ENCODE measurements around the gene RREB1. TPM values are rescaled to one million over a fixed set of nuclear protein-coding genes. Genes with fewer than 3 reads are reported as not detected.

RREB1 gene
- total and polyA plus RNA-seq, 12 donors, result 8.0 to 79.5 (median 48.7) TPM

- DNase-seq, result no peak
- no peaks in the 10 kb centered on the region for H3K36me3 ChIP-seq (replicated peaks in 1 of 2)
- intact Hi-C loops (cut with DNase I), result no loop called here
These were observed 64.0 kb downstream of the RREB1 start for GRCh38 chr6:7171733-7172132.

GRCh38 chr6:7172649-7173048 is 64.9 kb downstream of the RREB1 start:
- peak overlapping the region in 2 of 5 donors; percentile 22 to 40 for H3K27ac ChIP-seq

More at GRCh38 chr6:7171733-7172132, 64.0 kb downstream of the RREB1 start:
- H3K9me3 ChIP-seq (replicated peaks in 1 of 3), result no peaks in the 10 kb centered on the region
- 87 to 96% (median 93%) methylated on average over 5 of the region's 5 CpGs for WGBS, 4 donors
- no peaks in the 10 kb centered on the region for H3K27me3 ChIP-seq
- H3K27ac ChIP-seq, result peak overlapping the region in 1 of 5 donors; percentile 5
- no peak overlapping the region for H3K4me3 ChIP-seq
- TF ChIP-seq CTCF (IDR thresholded peaks at IDR 0.05) (no peak), POLR2A (IDR thresholded peaks at IDR 0.05) (no peak)
- peaks cover 27 to 67% of the 10 kb centered on the region in 2 donors for H3K4me1 ChIP-seq (replicated peaks in 1 of 2)

DNA sequence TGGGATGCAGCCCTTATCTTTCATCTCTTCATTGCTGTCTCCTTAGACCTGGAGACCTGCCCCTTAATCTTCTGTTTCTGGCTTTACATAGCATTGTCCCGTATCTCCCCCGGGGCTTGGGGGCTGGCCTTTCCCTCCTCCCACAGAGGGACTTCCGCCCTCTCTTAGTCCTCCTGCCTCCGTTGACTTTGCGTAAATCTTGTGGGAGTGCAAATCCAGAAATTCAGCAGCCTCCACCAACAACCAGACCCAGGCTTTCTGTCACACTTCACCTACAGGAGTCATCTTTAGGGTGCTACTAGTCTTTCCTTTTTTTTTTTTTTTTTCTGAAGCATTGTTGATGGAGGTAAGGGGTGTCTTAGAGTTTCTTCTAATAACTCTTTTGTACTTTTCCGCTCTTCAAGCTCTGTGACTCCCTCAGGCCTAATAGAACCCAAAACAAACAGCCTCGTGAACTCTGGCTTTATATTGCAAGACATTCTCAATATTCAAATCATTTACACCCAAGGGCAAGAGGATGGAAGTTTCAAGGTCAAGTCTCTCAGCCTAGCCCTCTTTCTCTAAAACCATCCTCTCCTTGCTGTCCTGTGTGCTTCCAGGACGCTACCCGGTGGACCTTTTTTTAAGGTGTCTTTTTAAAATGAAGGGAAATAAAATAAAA is 66.2 kb downstream of the RREB1 start:
- H3K9me3 ChIP-seq (replicated peaks in 1 of 3), result no peaks in the 10 kb centered on the region
- H3K27ac ChIP-seq, result peak overlapping the region in 1 of 5 donors; percentile 22
- peaks cover 18 to 51% of the 10 kb centered on the region in 2 donors for H3K4me1 ChIP-seq (replicated peaks in 1 of 2)
- WGBS, 4 donors, result 61 to 74% (median 71%) methylated on average over 9 of the region's 9 CpGs
- H3K27me3 ChIP-seq, result no peaks in the 10 kb centered on the region
- H3K4me3 ChIP-seq, result no peak overlapping the region
- H3K36me3 ChIP-seq (replicated peaks in 1 of 2), result peaks cover 0 to 13% of the 10 kb centered on the region in 2 donors
- no peak for TF ChIP-seq POLR2A (IDR thresholded peaks at IDR 0.05)
- TF ChIP-seq CTCF (IDR thresholded peaks at IDR 0.05), result no peak
- intact Hi-C loops (cut with DNase I), result no loop called here
- DNase-seq, result no peak

More at GRCh38 chr6:7172649-7173048, 64.9 kb downstream of the RREB1 start:
- Histone ChIP-seq H3K36me3 (replicated peaks in 1 of 2) (peaks cover 0 to 4% of the 10 kb centered on the region in 2 donors), H3K4me3 (no peak overlapping the region), H3K4me1 (replicated peaks in 1 of 2) (peaks cover 26 to 62% of the 10 kb centered on the region in 2 donors), H3K9me3 (replicated peaks in 1 of 3) (no peaks in the 10 kb centered on the region), H3K27me3 (no peaks in the 10 kb centered on the region)
- WGBS, 4 donors, result 64 to 80% (median 74%) methylated on average over 7 of the region's 7 CpGs
- no peak for DNase-seq
- intact Hi-C loops (cut with DNase I), result no loop called here
- TF ChIP-seq POLR2A (IDR thresholded peaks at IDR 0.05), result no peak
- no peak for TF ChIP-seq CTCF (IDR thresholded peaks at IDR 0.05)

DNA sequence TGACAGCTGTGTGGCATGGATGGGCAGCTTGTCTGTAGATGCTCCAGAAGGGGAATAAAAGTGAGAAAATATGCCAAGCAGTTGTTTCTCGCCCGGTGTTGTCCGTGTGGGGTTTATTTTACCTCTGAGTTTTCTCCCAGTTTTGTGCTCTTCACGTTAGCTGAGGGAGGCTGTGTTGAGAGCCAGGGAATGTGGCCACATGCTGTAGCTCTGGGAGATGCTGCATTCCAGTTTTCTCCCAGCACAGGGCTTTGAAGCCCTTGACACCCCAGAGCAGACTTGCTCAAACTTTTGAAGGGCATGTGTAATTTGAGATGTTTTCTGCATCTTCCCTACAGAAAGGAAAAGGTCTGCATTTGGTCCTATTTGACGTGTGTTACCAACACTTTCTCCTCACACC is 67.7 kb downstream of the RREB1 start:
- intact Hi-C loops (cut with DNase I), result no loop called here
- 54 to 77% (median 72%) methylated on average over 5 of the region's 5 CpGs for WGBS, 4 donors
- Histone ChIP-seq H3K36me3 (replicated peaks in 1 of 2) (peaks cover 0 to 23% of the 10 kb centered on the region in 2 donors), H3K27me3 (no peaks in the 10 kb centered on the region), H3K27ac (peak overlapping the region in 1 of 5 donors; percentile 27), H3K4me3 (no peak overlapping the region), H3K9me3 (replicated peaks in 1 of 3) (no peaks in the 10 kb centered on the region), H3K4me1 (replicated peaks in 1 of 2) (peaks cover 3 to 36% of the 10 kb centered on the region in 2 donors)
- TF ChIP-seq POLR2A (IDR thresholded peaks at IDR 0.05), result no peak
- TF ChIP-seq CTCF (IDR thresholded peaks at IDR 0.05), result no peak
- no peak for DNase-seq

Data from adrenal gland (tissue), 12 donors.